ENCODE measurements around the gene TMEM52. TPM values are rescaled to one million over a fixed set of nuclear protein-coding genes. Genes with fewer than 3 reads are reported as not detected.

The TMEM52 gene
- total and polyA plus RNA-seq, 2 of the 13 experiments (the other 11 are each of a cell fraction or from before 2014, with no cell fraction given): 13.2 to 18.7 TPM

GRCh38 chr1:1920608-1921458 is 1.8 kb upstream of the TMEM52 start (continued):
- TF ChIP-seq ARID4A (CRISPR knock-in tag; IDR thresholded peaks at IDR 0.05; ENCODE audit: borderline replicate concordance) (peak; percentile 15; the same call in 1 of the 2 replicates), ZNF724P (CRISPR knock-in tag; IDR thresholded peaks at IDR 0.05; ENCODE audit: borderline replicate concordance) (0 out of 2 replicates have a peak, but pooled peaks have one; percentile 40), AFF4 (CRISPR knock-in tag; IDR thresholded peaks at IDR 0.05) (no peak), ZNF484 (CRISPR knock-in tag; IDR thresholded peaks at IDR 0.05; ENCODE audit: borderline replicate concordance, low read depth) (0 out of 2 replicates have a peak, but pooled peaks have one; percentile 73), THAP7 (CRISPR knock-in tag; IDR thresholded peaks at IDR 0.05) (no peak), ZNF432 (CRISPR knock-in tag; IDR thresholded peaks at IDR 0.05; ENCODE audit: borderline replicate concordance) (no peak), ETV5 (CRISPR knock-in tag; IDR thresholded peaks at IDR 0.05; ENCODE audit: borderline replicate concordance) (peak; percentile 55; the same call in 1 of the 2 replicates), ZNF12 (CRISPR knock-in tag; IDR thresholded peaks at IDR 0.05) (no peak), ZNF564 (CRISPR knock-in tag; IDR thresholded peaks at IDR 0.05) (0 out of 2 replicates have a peak, but pooled peaks have one; percentile 61), NFIB (CRISPR knock-in tag; IDR thresholded peaks at IDR 0.05; ENCODE audit: borderline replicate concordance) (no peak), ATF1 (CRISPR knock-in tag; IDR thresholded peaks at IDR 0.05) (no peak), CENPT (CRISPR knock-in tag; IDR thresholded peaks at IDR 0.05; ENCODE audit: low read depth) (no peak; the same call in 1 of the 2 replicates), THAP11 (CRISPR knock-in tag; IDR thresholded peaks at IDR 0.05) (0 out of 2 replicates have a peak, but pooled peaks have one; percentile 9), ZNF768 (CRISPR knock-in tag; IDR thresholded peaks at IDR 0.05) (peak; percentile 80), ELF3 (CRISPR knock-in tag; IDR thresholded peaks at IDR 0.05) (peak; percentile 24; the same call in 1 of the 2 replicates), NCOA1 (CRISPR knock-in tag; IDR thresholded peaks at IDR 0.05) (no peak), ISX (CRISPR knock-in tag; conservative IDR thresholded peaks at IDR 0.05) (no peak), ZNF350 (CRISPR knock-in tag; IDR thresholded peaks at IDR 0.05; ENCODE audit: borderline replicate concordance, low read depth) (no peak)
